HG03342 (cell line): ENCODE measurements around the gene TAF1B.

ENCODE experiments used
- ATAC-seq: cut with Tn5 transposase; IDR thresholded peaks from one replicate; pipeline ENCODE4 v1.9.1; 2021; ENCODE audit warnings: mild to moderate bottlenecking, moderate library complexity; ENCODE audit not compliant: unreplicated experiment

TAF1B gene

DNA sequence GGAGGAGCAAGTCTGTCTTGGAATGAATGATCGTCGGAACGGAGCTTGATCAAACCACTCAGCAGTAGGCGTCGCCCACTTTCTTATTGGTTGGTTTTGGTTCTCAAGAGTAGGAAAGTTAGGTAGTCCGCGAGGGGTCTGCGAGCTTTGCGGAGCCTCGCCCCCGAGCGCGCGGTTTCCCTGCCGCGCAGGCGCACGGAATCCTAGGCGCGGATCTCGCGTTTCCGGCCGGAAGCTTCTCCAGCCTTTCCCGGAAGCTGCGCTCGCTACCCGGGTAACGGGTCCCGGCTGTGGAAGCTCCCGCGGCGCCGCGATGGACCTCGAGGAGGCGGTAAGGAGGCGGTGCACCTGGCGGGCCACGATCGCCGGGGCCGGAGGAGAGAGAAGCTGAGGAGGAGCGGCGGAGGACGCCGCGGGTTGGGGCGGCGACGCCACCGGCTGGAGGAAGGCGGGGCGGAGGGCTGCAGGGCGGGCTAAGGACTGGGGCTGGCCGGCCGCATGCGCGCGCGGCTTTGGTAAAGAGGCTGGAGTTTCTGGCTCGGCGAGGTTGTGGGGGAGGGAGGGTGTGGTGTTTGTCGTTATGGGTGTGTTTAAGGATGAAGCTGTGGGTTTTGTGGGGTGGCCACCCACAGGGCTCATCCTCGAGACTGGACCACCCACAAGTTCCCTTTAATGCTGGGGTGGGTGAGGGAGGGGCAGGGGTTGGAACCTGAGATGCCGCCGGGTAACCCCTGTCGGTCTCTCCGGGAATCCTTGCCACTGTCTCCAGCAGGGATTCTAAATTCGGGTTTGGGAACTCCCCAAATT is at the start of gene TAF1B:
Gene TAF1B, plus strand, starts transcription at position 246 of the 807 bp plus-strand sequence. Its CDS starts 68 bp downstream, at position 314.
- ATAC-seq, result peak; percentile 92

- no peak for ATAC-seq
These were observed 49.2 kb upstream of the TAF1B start for GRCh38 chr2:9793918-9794717.

- ATAC-seq, result no peak
These were observed 48.2 kb upstream of the TAF1B start for GRCh38 chr2:9795071-9795470.

GRCh38 chr2:9796056-9797010 is 46.9 kb upstream of the TAF1B start:
- ATAC-seq, result no peak

DNA sequence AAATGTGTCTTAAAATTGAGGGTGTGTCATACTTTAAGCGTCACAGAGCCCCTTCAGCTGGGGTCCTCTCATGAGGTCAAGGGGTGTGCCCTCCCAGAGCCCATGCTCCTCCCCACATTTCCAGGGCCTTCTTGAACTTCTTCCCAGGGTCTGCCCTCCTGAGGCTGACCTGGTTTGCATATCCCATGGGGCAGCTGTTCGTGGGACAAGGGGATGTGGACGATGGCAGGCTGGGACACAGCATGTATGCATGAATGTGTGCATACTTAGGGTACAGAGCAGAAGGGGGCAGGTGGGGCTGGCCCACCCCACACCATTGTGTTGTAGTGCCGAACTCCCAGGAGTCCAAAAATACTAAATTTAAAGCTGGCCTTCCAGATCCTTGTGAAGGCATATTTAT is 46.2 kb upstream of the TAF1B start:
- no peak for ATAC-seq

DNA sequence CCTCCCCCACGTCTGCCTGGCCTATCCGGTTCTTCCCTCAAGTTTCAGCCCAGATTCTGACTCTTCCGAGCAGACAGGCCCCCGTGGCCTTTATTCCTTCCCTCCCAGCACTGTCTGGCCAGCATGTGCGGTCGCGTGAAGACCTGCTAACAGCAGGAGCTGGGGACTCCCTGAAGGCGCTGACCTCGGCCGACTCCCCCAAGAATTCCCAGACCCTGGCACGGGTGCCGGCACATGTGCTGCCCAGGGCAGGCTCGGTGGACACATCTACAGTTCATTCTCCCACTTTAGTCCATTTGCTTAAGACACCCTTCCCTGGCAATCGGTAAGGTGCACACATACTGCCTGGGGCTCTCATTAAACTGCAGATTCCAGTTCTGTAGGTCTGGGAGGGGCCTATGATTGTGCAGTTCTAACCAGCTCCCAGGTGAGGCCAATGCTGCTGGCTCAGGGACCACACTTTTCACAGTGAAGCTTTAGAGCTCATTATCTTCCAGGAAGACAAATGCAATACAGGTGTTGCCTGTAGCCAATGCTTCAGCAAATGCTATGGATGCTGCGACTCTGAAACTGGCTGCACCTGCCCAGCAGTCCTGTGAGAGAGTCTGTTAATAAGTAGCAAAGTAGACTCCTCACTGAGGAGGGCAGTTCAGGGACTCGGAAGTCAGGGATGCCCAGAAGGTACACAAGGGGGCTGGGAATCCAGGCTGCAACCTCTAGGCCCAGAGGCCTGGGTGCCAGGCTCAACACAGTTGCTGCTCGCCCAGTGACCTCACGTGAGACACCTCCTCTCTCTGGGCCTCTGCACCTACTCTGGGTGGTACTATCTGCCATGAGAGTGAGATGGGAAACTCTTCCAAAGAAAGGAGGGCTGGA is 45.4 kb upstream of the TAF1B start:
- ATAC-seq, result no peak

DNA sequence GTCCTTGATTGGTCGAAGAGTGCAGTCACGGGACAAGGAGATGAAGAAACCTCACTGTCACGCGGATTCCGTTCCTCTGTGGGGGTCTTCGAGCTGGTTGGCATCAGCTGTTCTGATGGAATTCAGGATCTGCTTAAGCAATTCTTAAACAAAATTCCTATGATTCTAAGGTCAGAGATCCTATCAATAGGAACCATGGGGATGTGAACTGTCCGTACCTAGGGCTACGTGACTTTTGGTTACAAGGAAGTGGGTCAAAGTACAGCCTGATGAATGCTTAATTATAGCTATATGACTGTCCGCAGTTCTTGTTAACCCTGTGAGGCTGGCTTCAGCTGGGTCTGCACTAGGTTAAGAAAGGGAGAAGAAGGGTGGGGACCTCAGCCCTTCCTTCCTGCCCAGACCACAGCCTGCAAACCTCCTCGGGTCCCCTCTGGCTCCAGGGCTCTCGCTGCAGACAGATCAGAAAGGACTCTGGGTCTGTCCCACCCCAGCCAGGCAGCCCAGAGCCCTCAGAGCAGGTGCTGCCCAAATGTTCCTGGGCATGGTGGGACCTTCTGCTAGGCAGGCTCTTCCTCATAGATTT is 44.2 kb upstream of the TAF1B start:
- ATAC-seq, result peak; percentile 23

DNA sequence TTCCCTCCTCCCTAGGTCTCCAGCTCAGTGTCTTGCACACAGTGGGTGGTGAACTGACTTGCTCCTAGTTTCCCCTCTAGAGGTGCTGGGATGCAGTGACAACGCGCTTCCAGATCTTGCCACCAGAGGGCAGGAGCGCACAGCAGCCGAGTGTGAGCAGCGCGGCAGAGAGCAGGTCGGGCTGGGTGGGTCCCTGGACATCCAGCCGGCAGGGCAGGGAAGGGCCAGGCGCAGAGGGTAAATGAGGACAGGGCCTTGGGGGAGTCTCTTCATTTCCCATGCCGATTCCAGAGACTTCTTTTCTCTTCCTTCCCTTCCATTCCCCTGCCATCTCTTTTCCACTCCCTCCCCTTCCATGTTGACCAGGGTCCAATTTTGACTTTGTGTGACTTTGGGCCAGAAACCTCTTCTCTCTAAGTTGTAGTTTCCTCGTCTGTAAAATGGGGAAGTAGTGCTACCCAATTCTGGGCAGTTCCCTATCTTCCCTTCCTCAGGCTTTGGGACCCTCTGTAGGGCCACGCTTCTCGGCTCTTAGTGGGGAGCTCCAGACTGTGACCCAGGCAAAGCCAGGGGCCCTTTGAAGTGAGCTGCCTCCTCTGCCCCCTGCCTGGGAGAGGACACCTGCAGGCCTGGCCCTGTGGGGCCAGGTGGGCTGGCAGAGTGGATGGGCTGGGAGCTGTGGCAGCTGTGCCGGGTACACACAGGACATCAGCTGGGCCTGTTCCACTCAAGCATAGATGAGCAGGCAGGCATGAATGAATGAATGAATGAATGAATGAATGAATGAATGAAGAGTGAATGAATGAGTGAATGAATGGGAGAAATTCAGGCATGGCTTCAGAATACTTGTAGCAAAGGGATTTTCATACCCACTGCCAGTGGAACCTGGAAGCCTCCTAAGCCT is 43.3 kb upstream of the TAF1B start:
- ATAC-seq, result peak; percentile 90

DNA sequence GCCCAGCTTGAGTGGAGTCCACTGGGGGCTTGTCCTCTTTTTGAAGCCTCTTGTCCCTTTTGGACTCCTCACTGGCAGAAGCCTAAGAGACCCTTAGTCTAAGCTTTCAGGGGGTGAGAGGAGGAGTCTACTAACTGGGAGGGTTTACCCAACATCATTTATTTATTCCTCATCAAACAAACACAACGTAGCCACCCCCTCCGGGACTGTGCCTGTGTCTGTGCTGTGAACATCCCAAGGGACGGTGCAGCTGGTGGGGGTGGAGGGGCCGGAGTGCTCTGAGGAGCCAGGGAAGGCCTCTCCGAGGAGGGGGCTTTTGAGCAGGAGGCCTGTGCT is 42.7 kb upstream of the TAF1B start:
- ATAC-seq, result no peak

- ATAC-seq, result no peak
These were observed 42.1 kb upstream of the TAF1B start for GRCh38 chr2:9800975-9801726.

DNA sequence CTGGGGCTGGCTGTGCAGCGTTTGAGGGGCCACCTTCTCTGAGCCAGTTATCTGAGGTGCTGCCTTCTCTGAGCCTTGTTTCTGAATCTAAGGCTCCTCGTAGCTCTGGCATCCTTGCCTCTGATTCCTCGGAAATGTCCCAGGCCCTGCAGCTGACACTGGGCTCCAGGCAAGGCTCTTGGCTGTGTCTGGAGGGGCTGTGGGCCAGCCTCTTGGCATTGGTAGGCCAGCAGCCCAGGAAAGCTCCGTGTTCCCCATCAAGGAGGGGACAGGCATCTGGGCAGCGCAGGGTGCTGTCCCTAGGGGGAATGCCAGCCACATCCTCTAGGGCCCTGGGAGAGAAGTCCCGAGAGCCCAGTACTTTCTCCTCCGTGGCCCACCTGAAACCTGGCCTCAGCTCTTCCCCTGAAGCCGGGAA is 40.7 kb upstream of the TAF1B start:
- ATAC-seq, result no peak

- no peak for ATAC-seq
These were observed 40.1 kb upstream of the TAF1B start for GRCh38 chr2:9803023-9803805.

GRCh38 chr2:9805435-9806297 is 37.6 kb upstream of the TAF1B start:
- no peak for ATAC-seq

- ATAC-seq, result no peak
These were observed 37.0 kb upstream of the TAF1B start for GRCh38 chr2:9806298-9806610.

GRCh38 chr2:9806656-9807055 is 36.6 kb upstream of the TAF1B start:
- ATAC-seq, result no peak

DNA sequence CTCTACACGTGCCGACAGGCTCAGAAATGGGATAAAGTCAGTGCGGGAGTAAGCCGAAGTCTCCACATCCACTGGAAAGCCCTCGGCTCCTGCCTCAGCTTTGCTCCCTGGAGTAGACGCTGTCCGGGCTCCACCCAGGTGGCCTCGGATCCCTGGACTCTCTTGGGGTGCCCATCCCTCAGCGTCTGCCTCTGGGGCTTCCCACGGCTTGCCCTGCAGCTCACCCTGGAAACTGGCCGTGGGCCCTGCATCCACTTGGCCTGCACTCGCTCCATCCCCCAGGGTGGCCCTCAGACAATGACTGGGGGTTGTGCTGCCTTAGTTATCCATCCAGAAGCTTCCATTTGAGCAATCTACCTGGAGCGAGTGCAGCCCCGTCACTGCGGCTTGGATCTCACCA is 36.2 kb upstream of the TAF1B start:
- no peak for ATAC-seq
